ENCODE data around the gene NR5A2. TPM values are rescaled to one million over a fixed set of nuclear protein-coding genes. Genes with fewer than 3 reads are reported as not detected.

The NR5A2 gene
- total RNA-seq, 1 donor from 2014 or later = 2.0 TPM

DNA sequence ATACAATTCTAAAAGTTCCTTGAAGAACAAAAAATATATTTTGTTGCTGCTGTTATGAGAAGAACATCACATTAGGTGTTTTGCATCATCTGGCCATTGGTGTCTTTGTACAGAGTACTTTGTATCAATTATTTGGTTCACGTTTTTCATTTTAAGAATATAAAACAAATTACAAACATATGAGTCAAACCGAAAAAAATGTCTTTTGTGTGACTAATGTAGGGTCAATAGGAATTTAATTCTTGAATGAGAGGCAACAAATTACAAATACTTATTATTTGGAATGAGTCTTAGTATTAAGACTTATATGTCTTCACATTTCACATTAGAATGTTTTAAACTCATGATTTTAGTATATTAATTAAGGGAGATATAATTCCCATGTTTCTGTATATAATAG, 54.8 kb downstream of the NR5A2 start:
- Mint-ChIP-seq H3K4me3 (ENCODE audit: unreplicated experiment) (no peak overlapping the region), H3K9me3 (ENCODE audit: unreplicated experiment) (peaks cover 1% of the 10 kb centered on the region), H3K36me3 (ENCODE audit: unreplicated experiment) (no peaks in the 10 kb centered on the region), H3K4me1 (ENCODE audit: low read depth, unreplicated experiment) (peaks cover 20% of the 10 kb centered on the region), H3K27me3 (ENCODE audit: unreplicated experiment) (peaks cover 2% of the 10 kb centered on the region), H3K27ac (ENCODE audit: unreplicated experiment) (no peak overlapping the region)
- DNase-seq = no peak
- TF ChIP-seq, protein P1, sequence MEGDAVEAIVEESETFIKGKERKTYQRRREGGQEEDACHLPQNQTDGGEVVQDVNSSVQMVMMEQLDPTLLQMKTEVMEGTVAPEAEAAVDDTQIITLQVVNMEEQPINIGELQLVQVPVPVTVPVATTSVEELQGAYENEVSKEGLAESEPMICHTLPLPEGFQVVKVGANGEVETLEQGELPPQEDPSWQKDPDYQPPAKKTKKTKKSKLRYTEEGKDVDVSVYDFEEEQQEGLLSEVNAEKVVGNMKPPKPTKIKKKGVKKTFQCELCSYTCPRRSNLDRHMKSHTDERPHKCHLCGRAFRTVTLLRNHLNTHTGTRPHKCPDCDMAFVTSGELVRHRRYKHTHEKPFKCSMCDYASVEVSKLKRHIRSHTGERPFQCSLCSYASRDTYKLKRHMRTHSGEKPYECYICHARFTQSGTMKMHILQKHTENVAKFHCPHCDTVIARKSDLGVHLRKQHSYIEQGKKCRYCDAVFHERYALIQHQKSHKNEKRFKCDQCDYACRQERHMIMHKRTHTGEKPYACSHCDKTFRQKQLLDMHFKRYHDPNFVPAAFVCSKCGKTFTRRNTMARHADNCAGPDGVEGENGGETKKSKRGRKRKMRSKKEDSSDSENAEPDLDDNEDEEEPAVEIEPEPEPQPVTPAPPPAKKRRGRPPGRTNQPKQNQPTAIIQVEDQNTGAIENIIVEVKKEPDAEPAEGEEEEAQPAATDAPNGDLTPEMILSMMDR (IDR thresholded peaks at IDR 0.05; ENCODE audit: partially characterized antibody, unreplicated experiment) = no peak

DNA sequence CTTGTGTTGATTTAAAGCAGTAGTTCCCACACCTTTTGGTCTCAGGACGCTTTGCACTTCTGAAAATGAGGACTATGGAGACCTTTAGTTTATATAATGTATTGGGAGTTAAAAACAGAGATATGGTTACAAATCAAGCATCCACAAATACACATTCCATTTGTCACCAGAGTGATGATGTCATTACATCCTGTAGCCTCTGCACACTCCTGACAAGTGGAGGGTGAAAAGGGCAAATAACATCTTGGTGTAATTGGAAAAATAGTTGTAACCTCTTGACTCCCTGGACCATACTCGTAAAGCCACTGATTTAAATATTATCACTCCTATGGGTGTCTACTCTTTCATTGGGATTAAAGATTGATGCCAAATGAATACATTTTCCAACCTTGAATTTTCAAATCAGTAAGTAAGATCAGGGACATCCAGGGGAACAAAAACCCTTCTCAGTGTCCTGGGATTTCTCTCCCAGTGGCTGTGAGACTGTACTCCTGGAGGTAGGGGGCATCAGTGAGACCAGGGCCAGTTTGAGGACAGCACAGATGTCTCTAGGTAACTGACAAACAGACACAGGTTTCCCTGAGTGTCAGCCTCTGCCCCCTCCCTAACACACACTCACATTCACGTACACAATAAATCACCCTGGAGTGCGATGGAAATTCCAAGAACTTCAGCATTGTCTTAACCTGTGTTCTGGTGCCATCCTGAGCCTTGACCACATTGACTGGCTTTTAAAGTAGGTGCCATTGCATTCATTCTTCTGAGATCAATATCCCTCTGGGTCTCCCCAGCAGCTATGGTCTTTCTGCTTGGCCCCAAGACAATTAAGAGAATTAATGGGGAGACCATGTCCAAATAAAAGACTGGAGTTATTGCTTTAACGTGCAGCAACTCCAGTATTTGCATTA, 63.0 kb downstream of the NR5A2 start:
- Mint-ChIP-seq H3K4me1 (ENCODE audit: low read depth, unreplicated experiment) (peaks cover 9% of the 10 kb centered on the region), H3K36me3 (ENCODE audit: unreplicated experiment) (no peaks in the 10 kb centered on the region), H3K27ac (ENCODE audit: unreplicated experiment) (no peak overlapping the region), H3K9me3 (ENCODE audit: unreplicated experiment) (peaks cover 7% of the 10 kb centered on the region), H3K27me3 (ENCODE audit: unreplicated experiment) (peaks cover 6% of the 10 kb centered on the region), H3K4me3 (ENCODE audit: unreplicated experiment) (no peak overlapping the region)
- TF ChIP-seq, protein P1 (IDR thresholded peaks at IDR 0.05; ENCODE audit: partially characterized antibody, unreplicated experiment) = no peak
- no peak for DNase-seq

DNA sequence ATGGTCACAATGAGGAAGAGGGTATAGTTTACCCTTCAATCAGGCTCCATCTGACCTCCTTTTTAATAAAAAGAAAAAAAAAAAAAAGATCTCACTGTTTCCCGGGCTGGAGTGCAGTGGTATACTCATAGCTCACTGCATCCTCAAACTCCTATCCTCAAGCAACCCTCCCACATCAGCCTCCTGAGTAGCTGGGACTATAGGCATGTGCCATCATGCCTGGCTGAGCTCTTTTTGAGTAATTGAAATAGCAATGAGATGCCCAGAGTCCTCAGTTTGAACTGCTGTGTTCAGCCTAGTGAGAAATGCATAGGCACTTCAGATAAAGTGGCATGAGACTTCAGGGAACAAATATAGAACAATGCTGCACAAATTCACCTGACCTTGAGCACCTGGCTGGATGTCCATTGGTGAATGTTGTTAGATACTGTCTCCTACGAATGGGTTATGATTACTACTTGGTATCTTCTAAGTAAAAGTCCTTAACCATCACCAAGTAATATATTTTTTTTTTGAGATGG, 67.6 kb downstream of the NR5A2 start:
- H3K4me3 Mint-ChIP-seq (ENCODE audit: unreplicated experiment) = no peak overlapping the region
- TF ChIP-seq, protein P1 (IDR thresholded peaks at IDR 0.05; ENCODE audit: partially characterized antibody, unreplicated experiment) = no peak
- peaks cover 1% of the 10 kb centered on the region for H3K9me3 Mint-ChIP-seq (ENCODE audit: unreplicated experiment)
- peaks cover 2% of the 10 kb centered on the region for H3K27me3 Mint-ChIP-seq (ENCODE audit: unreplicated experiment)
- H3K4me1 Mint-ChIP-seq (ENCODE audit: low read depth, unreplicated experiment) = peaks cover 9% of the 10 kb centered on the region
- no peak for DNase-seq
- no peak overlapping the region for H3K27ac Mint-ChIP-seq (ENCODE audit: unreplicated experiment)
- H3K36me3 Mint-ChIP-seq (ENCODE audit: unreplicated experiment) = no peaks in the 10 kb centered on the region

- peaks cover 1% of the 10 kb centered on the region for H3K9me3 Mint-ChIP-seq (ENCODE audit: unreplicated experiment)
- no peak overlapping the region for H3K27ac Mint-ChIP-seq (ENCODE audit: unreplicated experiment)
- no peak overlapping the region for H3K4me3 Mint-ChIP-seq (ENCODE audit: unreplicated experiment)
- H3K4me1 Mint-ChIP-seq (ENCODE audit: low read depth, unreplicated experiment) = peaks cover 7% of the 10 kb centered on the region
- H3K27me3 Mint-ChIP-seq (ENCODE audit: unreplicated experiment) = peaks cover 2% of the 10 kb centered on the region
- TF ChIP-seq, protein P1 (IDR thresholded peaks at IDR 0.05; ENCODE audit: partially characterized antibody, unreplicated experiment) = no peak
- no peak for DNase-seq
- no peaks in the 10 kb centered on the region for H3K36me3 Mint-ChIP-seq (ENCODE audit: unreplicated experiment)
Observed at GRCh38 chr1:200096774-200097173, 69.3 kb downstream of the NR5A2 start.

DNA sequence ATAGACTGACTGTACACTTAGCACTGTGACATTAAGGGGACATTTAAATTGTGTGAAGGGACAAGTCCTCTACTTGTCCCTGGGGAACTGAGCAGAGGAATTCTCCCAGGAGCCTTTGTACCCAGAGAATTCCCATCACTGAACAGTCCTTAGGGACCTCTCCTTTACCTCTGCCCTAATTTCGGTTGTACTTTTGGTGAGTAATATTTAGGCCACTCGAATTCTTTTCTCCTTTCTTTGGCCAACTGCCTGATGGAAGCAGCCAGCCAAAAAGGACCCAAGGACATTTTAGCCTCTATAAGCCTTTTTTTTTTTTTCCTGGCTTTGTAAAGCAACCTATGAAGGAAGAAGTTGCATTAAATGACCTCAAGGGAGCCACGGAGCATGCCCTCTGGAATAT, 71.5 kb downstream of the NR5A2 start:
- Mint-ChIP-seq H3K4me3 (ENCODE audit: unreplicated experiment) (no peak overlapping the region), H3K27me3 (ENCODE audit: unreplicated experiment) (peaks cover 2% of the 10 kb centered on the region), H3K4me1 (ENCODE audit: low read depth, unreplicated experiment) (no peaks in the 10 kb centered on the region), H3K27ac (ENCODE audit: unreplicated experiment) (no peak overlapping the region), H3K9me3 (ENCODE audit: unreplicated experiment) (no peaks in the 10 kb centered on the region), H3K36me3 (ENCODE audit: unreplicated experiment) (no peaks in the 10 kb centered on the region)
- no peak for DNase-seq
- TF ChIP-seq, protein P1 (IDR thresholded peaks at IDR 0.05; ENCODE audit: partially characterized antibody, unreplicated experiment) = no peak

All from glutamatergic neuron (in vitro differentiated cells).